Neural cell (in vitro differentiated cells): ENCODE measurements around the gene ARNT2.

Source experiments
- EP300 ChIP-seq: fragments of 450-650 bp; conservative IDR thresholded peaks from 2 replicates; pipeline ENCODE4 v1.6.1; 2014; ENCODE audit warnings: antibody characterized with exemption, mild to moderate bottlenecking, moderate library complexity; ENCODE audit not compliant: poor library complexity, severe bottlenecking
- EZH2 ChIP-seq: fragments of 200-600, 300-800 bp; shearing (Covaris generic), sonication (generic); IDR thresholded peaks from 2 replicates; pipeline ENCODE4 v1.6.1; 2014; ENCODE audit warnings: antibody characterized with exemption, low read length, borderline replicate concordance, mild to moderate bottlenecking; ENCODE audit not compliant: insufficient read depth, poor library complexity, severe bottlenecking
- REST ChIP-seq: IDR thresholded peaks from 2 replicates; pipeline ENCODE4 v1.6.1; 2012; ENCODE audit warnings: borderline replicate concordance
- SMC3 ChIP-seq: fragments of 450-650 bp; conservative IDR thresholded peaks from 2 replicates; pipeline ENCODE4 v1.6.1; 2014; ENCODE audit warnings: antibody characterized with exemption, mild to moderate bottlenecking, moderate library complexity; ENCODE audit not compliant: poor library complexity
- TAF1 ChIP-seq: IDR thresholded peaks from 2 replicates; pipeline ENCODE4 v1.6.1; 2012; ENCODE audit warnings: low read depth
- TF ChIP-seq, protein P1 (sequence below): fragments of 450-650 bp; IDR thresholded peaks from 2 replicates; pipeline ENCODE4 v1.5.1; 2014; ENCODE audit warnings: antibody characterized with exemption, mild to moderate bottlenecking, moderate library complexity; ENCODE audit not compliant: poor library complexity, severe bottlenecking

GRCh38 chr15:80531796-80532195 is 127.6 kb downstream of the ARNT2 start:
- TF ChIP-seq, protein P1, sequence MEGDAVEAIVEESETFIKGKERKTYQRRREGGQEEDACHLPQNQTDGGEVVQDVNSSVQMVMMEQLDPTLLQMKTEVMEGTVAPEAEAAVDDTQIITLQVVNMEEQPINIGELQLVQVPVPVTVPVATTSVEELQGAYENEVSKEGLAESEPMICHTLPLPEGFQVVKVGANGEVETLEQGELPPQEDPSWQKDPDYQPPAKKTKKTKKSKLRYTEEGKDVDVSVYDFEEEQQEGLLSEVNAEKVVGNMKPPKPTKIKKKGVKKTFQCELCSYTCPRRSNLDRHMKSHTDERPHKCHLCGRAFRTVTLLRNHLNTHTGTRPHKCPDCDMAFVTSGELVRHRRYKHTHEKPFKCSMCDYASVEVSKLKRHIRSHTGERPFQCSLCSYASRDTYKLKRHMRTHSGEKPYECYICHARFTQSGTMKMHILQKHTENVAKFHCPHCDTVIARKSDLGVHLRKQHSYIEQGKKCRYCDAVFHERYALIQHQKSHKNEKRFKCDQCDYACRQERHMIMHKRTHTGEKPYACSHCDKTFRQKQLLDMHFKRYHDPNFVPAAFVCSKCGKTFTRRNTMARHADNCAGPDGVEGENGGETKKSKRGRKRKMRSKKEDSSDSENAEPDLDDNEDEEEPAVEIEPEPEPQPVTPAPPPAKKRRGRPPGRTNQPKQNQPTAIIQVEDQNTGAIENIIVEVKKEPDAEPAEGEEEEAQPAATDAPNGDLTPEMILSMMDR: no peak
- TF ChIP-seq SMC3 (no peak), EZH2 (no peak), REST (no peak), EP300 (no peak), TAF1 (no peak)
